Ectodermal cell (in vitro differentiated cells): ENCODE data around the gene H19.

ENCODE experiments used
- H3K27ac ChIP-seq: 2 replicates; pipeline ENCODE4 v1.7.0; 2013; ENCODE audit warnings: mild to moderate bottlenecking, low read depth, low read length; ENCODE audit not compliant: insufficient read depth, poor library complexity, severe bottlenecking
- H3K27me3 ChIP-seq: 2 replicates; pipeline ENCODE4 v1.7.0; 2013; ENCODE audit warnings: mild to moderate bottlenecking, low read length; ENCODE audit not compliant: insufficient read depth, control insufficient read depth, poor library complexity, severe bottlenecking
- H3K36me3 ChIP-seq: one replicate; pipeline ENCODE4 v1.7.0; 2013; ENCODE audit warnings: low read length; ENCODE audit not compliant: control insufficient read depth, insufficient read depth
- H3K4me1 ChIP-seq: one replicate; pipeline ENCODE4 v1.7.0; 2013; ENCODE audit warnings: low read length; ENCODE audit not compliant: control insufficient read depth, insufficient read depth
- H3K4me3 ChIP-seq: 2 replicates; pipeline ENCODE4 v1.7.0; 2013; ENCODE audit warnings: low read depth, low read length, control low read depth; ENCODE audit not compliant: insufficient read depth
- H3K9me3 ChIP-seq: 2 replicates; pipeline ENCODE4 v1.7.0; 2013; ENCODE audit warnings: mild to moderate bottlenecking, low read length, moderate library complexity; ENCODE audit not compliant: control insufficient read depth
- WGBS, 2 experiments: methylation state at CpG; one replicate each; pipeline ENCODE4 v1.1.7; 2013; ENCODE audit warnings: missing lambda C conversion rate in 2 of 2; 5-methylcytosine and 5-hydroxymethylcytosine counted together

Gene H19

GRCh38 chr11:1949922-1950321, 47.7 kb downstream of the H19 start:
- Histone ChIP-seq H3K9me3 (no peaks in the 10 kb centered on the region), H3K4me1 (no peaks in the 10 kb centered on the region), H3K4me3 (no peak overlapping the region), H3K27ac (no peak overlapping the region), H3K27me3 (no peaks in the 10 kb centered on the region), H3K36me3 (no peaks in the 10 kb centered on the region)
- WGBS, 2 experiments = no CpG with 5 or more reads among the region's 15 CpGs

- Histone ChIP-seq H3K36me3 (no peaks in the 10 kb centered on the region), H3K27ac (no peak overlapping the region), H3K9me3 (no peaks in the 10 kb centered on the region), H3K4me1 (no peaks in the 10 kb centered on the region), H3K27me3 (no peaks in the 10 kb centered on the region), H3K4me3 (no peak overlapping the region)
- no CpG with 5 or more reads among the region's 6 CpGs for WGBS, 2 experiments
These were observed 48.3 kb downstream of the H19 start for GRCh38 chr11:1949302-1949701.

- Histone ChIP-seq H3K4me1 (no peaks in the 10 kb centered on the region), H3K36me3 (no peaks in the 10 kb centered on the region), H3K27me3 (no peaks in the 10 kb centered on the region), H3K27ac (no peak overlapping the region), H3K4me3 (no peak overlapping the region), H3K9me3 (no peaks in the 10 kb centered on the region)
- 77 to 100% methylated on average over 2 of the region's 11 CpGs for WGBS, 2 experiments
These were observed 49.3 kb downstream of the H19 start for GRCh38 chr11:1948389-1948788.

GRCh38 chr11:1947592-1948237, 49.9 kb downstream of the H19 start:
- Histone ChIP-seq H3K27me3 (no peaks in the 10 kb centered on the region), H3K36me3 (no peaks in the 10 kb centered on the region), H3K4me3 (no peak overlapping the region), H3K4me1 (no peaks in the 10 kb centered on the region), H3K27ac (no peak overlapping the region), H3K9me3 (no peaks in the 10 kb centered on the region)
- WGBS, 2 experiments = no CpG with 5 or more reads among the region's 36 CpGs

- WGBS, 2 experiments = 4% methylated on average over 5 of the region's 85 CpGs; no CpG with 5 or more reads in 1 of the 2 experiments
- H3K4me3 ChIP-seq = no peak within 1 kb of the TSS
- no peaks in the 10 kb centered on the region for H3K27me3 ChIP-seq
- no peaks in the 10 kb centered on the region for H3K9me3 ChIP-seq
- H3K4me1 ChIP-seq = no peaks in the 10 kb centered on the region
- no peaks in the 10 kb centered on the region for H3K36me3 ChIP-seq
- no peak within 1 kb of the TSS for H3K27ac ChIP-seq
These were observed 50.7 kb downstream of the H19 start, which contains the start of gene MRPL23 for GRCh38 chr11:1946812-1947484. Gene MRPL23, plus strand, starts transcription at chr11:1947332. Its CDS starts 31 bp downstream, at chr11:1947363.
